Erythroblast (primary cell): Measurements from ENCODE around the gene UTP3.
A peak's percentile ranks its signal among the peaks of the same experiment; 100 is the strongest.
"Not testable (repeated sequence)": the region's sequence is repeated elsewhere in the genome, so short reads cannot be mapped to it uniquely, and the experiment has no call there.

ENCODE experiments used
- DNase-seq, 2 experiments: peaks; one replicate each; lab custom pipeline; 2025; lab: John Stamatoyannopoulos, UW
- GATA1 ChIP-seq: IDR thresholded peaks from 2 replicates; pipeline ENCODE4 v1.6.1; 2011; ENCODE audit warnings: low read depth, mild to moderate bottlenecking, control low read depth, low read length, moderate library complexity
- POLR2A ChIP-seq: IDR thresholded peaks from 2 replicates; pipeline ENCODE4 v1.6.1; 2011; ENCODE audit warnings: mild to moderate bottlenecking, low read length

The UTP3 gene

GRCh38 chr4:70718811-70719604 is 30.7 kb downstream of the UTP3 start:
- TF ChIP-seq POLR2A (no peak), GATA1 (no peak)
- no peak for DNase-seq

GRCh38 chr4:70721747-70722146 is 33.4 kb downstream of the UTP3 start, which contains the start of gene RUFY3:
RUFY3 (plus strand) TSS chr4:70721964; CDS start chr4:70722574, 610 bp downstream.
- TF ChIP-seq POLR2A = no peak
- TF ChIP-seq GATA1 = no peak
- DNase-seq = no peak

GRCh38 chr4:70722199-70722791 is 34.0 kb downstream of the UTP3 start:
- peak; percentile 20 to 23 for DNase-seq
- TF ChIP-seq GATA1 = no peak
- TF ChIP-seq POLR2A = no peak

- DNase-seq = no peak
- no peak for TF ChIP-seq GATA1
- TF ChIP-seq POLR2A = no peak
Observed at GRCh38 chr4:70724463-70724862, 36.1 kb downstream of the UTP3 start.

GRCh38 chr4:70725633-70726032 is 37.3 kb downstream of the UTP3 start:
- DNase-seq = no peak
- TF ChIP-seq POLR2A (no peak), GATA1 (no peak)

GRCh38 chr4:70726515-70726914 is 38.2 kb downstream of the UTP3 start:
- not testable (repeated sequence) for DNase-seq

- no peak for DNase-seq
- TF ChIP-seq POLR2A (no peak), GATA1 (no peak)
Observed at GRCh38 chr4:70728091-70728490, 39.8 kb downstream of the UTP3 start.

- DNase-seq = not testable (repeated sequence)
Observed at GRCh38 chr4:70732878-70733277, 44.5 kb downstream of the UTP3 start.

GRCh38 chr4:70734168-70734954 is 46.0 kb downstream of the UTP3 start:
- TF ChIP-seq POLR2A (no peak), GATA1 (no peak)
- DNase-seq = peak; percentile 17 to 20

- TF ChIP-seq POLR2A = no peak
- no peak for TF ChIP-seq GATA1
- DNase-seq = no peak
Observed at GRCh38 chr4:70734971-70735370, 46.6 kb downstream of the UTP3 start.

GRCh38 chr4:70735915-70736314 is 47.6 kb downstream of the UTP3 start:
- DNase-seq = peak; percentile 32 to 54

- no peak for TF ChIP-seq POLR2A
- DNase-seq = no peak
Observed at GRCh38 chr4:70737006-70737405, 48.7 kb downstream of the UTP3 start.

- no peak for DNase-seq
- TF ChIP-seq GATA1 (no peak), POLR2A (no peak)
Observed at GRCh38 chr4:70737409-70737808, 49.1 kb downstream of the UTP3 start.
